HepG2 (cell line): Measurements from ENCODE around the gene TNFRSF1B. TPM values are rescaled to one million over a fixed set of nuclear protein-coding genes. Genes with fewer than 3 reads are reported as not detected.

ENCODE experiments used
- ATAC-seq: fragments of 200-7000 bp; cut with Tn5 transposase; 3 replicates; pipeline ENCODE4 v1.9.1; 2020; ENCODE audit warnings: mild to moderate bottlenecking, moderate library complexity
- BruUV-seq: library from RNA; stranded (reverse); fragments of 400-500 nt; replicated peaks from 2 replicates; lab custom pipeline; 2021; lab: Mats Ljungman, UMichigan
- CTCF ChIA-PET: fragments of 300-600 bp; formaldehyde crosslinking; extraction: SDS; loops from one replicate; lab custom pipeline; 2021; ENCODE audit warnings: low total read pairs, inconsistent platforms, low intra/inter-chr PET ratio; lab: Yijun Ruan, JAX
- POLR2A ChIA-PET: fragments of 350-600 bp; sonication (Branson Sonifier 250); formaldehyde crosslinking; loops from one replicate; lab custom pipeline; 2020; ENCODE audit warnings: antibody characterized with exemption, inconsistent platforms; lab: Yijun Ruan, JAX
- DNase-seq: peaks from one replicate; pipeline ENCODE4 v3.0.0-alpha.2; 2015; ENCODE audit warnings: low spot score
- FAIRE-seq: peaks from 3 replicates; lab custom pipeline; 2011; peaks lifted over from hg19 to GRCh38; lab: Jason Lieb, UNC
- H2AFZ ChIP-seq: one replicate; pipeline ENCODE4 v1.6.1; 2011; ENCODE audit warnings: low read length, inconsistent platforms
- H3K27ac ChIP-seq: fragments of 300-600 bp; 3 replicates; pipeline ENCODE4 v1.8.0; 2011; ENCODE audit warnings: mixed run types, mild to moderate bottlenecking, mixed read lengths, low read length, inconsistent platforms; ENCODE audit not compliant: insufficient read depth; ENCODE audit errors: extremely low read length
- H3K27me3 ChIP-seq, 2 experiments: fragments of 200-600 bp in 1 of 2; 2 replicates in 1 of 2; 3 replicates in 1 of 2; pipeline versions ENCODE4 v1.6.0 to v1.8.0; 2011; ENCODE audit warnings: low read length in 2 of 2, mild to moderate bottlenecking in 2 of 2, moderate library complexity in 2 of 2, inconsistent platforms in 1 of 2; ENCODE audit not compliant: insufficient read depth in 2 of 2, control insufficient read depth in 1 of 2
- H3K36me3 ChIP-seq, 2 experiments: fragments of 200-600 bp in 1 of 2; replicated peaks in 1 of 2; 2 replicates in 1 of 2; 3 replicates in 1 of 2; pipeline versions ENCODE4 v1.5.1 to v1.8.0; 2011; ENCODE audit warnings: low read length in 2 of 2, inconsistent platforms in 1 of 2; ENCODE audit not compliant: insufficient read depth in 2 of 2, control insufficient read depth in 1 of 2
- H3K4me1 ChIP-seq: 2 replicates; pipeline ENCODE4 v1.5.1; 2012; ENCODE audit warnings: low read length, inconsistent platforms; ENCODE audit not compliant: insufficient read depth
- H3K4me2 ChIP-seq: 2 replicates; pipeline ENCODE4 v1.6.0; 2011; ENCODE audit warnings: low read depth, low read length, inconsistent platforms
- H3K4me3 ChIP-seq, 3 experiments: fragments of 200-600 bp in 1 of 3; sonication (generic), shearing (Covaris generic) in 1 of 3; replicated peaks in 1 of 3; 2 replicates each; pipeline ENCODE4 v1.5.1; 2011 to 2016; ENCODE audit warnings: low read length in 3 of 3, inconsistent platforms in 2 of 3, low read depth in 2 of 3, mild to moderate bottlenecking in 2 of 3, control low read depth in 1 of 3, mixed read lengths in 1 of 3; ENCODE audit not compliant: insufficient read depth in 1 of 3
- H3K79me2 ChIP-seq: one replicate; pipeline ENCODE4 v1.6.1; 2011; ENCODE audit warnings: low read length, inconsistent platforms; ENCODE audit not compliant: insufficient read depth
- H3K9ac ChIP-seq: 2 replicates; pipeline ENCODE4 v1.6.0; 2011; ENCODE audit warnings: mild to moderate bottlenecking, low read depth, low read length, inconsistent platforms; ENCODE audit not compliant: insufficient read depth
- H3K9me3 ChIP-seq: 2 replicates; pipeline ENCODE4 v1.5.1; 2012; ENCODE audit warnings: mild to moderate bottlenecking, low read length
- H4K20me1 ChIP-seq: 2 replicates; pipeline ENCODE4 v1.6.0; 2011; ENCODE audit warnings: inconsistent platforms, mild to moderate bottlenecking, low read length, moderate library complexity; ENCODE audit not compliant: insufficient read depth
- AGO2 ChIP-seq: fragments of 200-400 bp; formaldehyde crosslinking; optimal IDR thresholded peaks from 2 replicates; pipeline ENCODE3; 2017; ENCODE audit warnings: mild to moderate bottlenecking, low read depth, low read length, moderate library complexity
- CREM ChIP-seq, 2 experiments: sonication (generic) in 1 of 2; formaldehyde crosslinking in 1 of 2; IDR thresholded peaks; 2 replicates each; pipeline versions ENCODE4 v1.4.0 to v1.6.1; 2016 to 2020; ENCODE audit warnings: antibody characterized with exemption in 1 of 2, mild to moderate bottlenecking in 1 of 2, missing genetic modification reagents in 1 of 2
- ESRRA ChIP-seq: sonication (generic); formaldehyde crosslinking; IDR thresholded peaks from 2 replicates; pipeline ENCODE4 v1.5.1; 2020; ENCODE audit warnings: mild to moderate bottlenecking, low read depth, missing genetic modification reagents
- FOXP1 ChIP-seq, 2 experiments: fragments of 450-650 bp in 1 of 2; IDR thresholded peaks; 2 replicates each; pipeline ENCODE4 v1.6.1; 2017 to 2018; ENCODE audit warnings: antibody characterized with exemption in 1 of 2
- MAX ChIP-seq: IDR thresholded peaks from 2 replicates; pipeline ENCODE4 v1.6.1; 2012; ENCODE audit warnings: inconsistent platforms
- MED13 ChIP-seq: sonication (generic); formaldehyde crosslinking; IDR thresholded peaks from 2 replicates; pipeline ENCODE4 v1.5.0; 2020; ENCODE audit warnings: missing genetic modification reagents
- PRDM4 ChIP-seq: sonication (generic); formaldehyde crosslinking; IDR thresholded peaks from 2 replicates; pipeline ENCODE4 v1.9.0; 2021; ENCODE audit warnings: missing genetic modification reagents, borderline replicate concordance
- SALL2 ChIP-seq: sonication (generic); formaldehyde crosslinking; IDR thresholded peaks from 2 replicates; pipeline ENCODE4 v1.8.1; 2023; ENCODE audit warnings: mild to moderate bottlenecking, missing genetic modification reagents, inconsistent platforms
- SNAPC2 ChIP-seq: sonication (generic); formaldehyde crosslinking; IDR thresholded peaks from 2 replicates; pipeline ENCODE4 v1.8.1; 2022; ENCODE audit warnings: mild to moderate bottlenecking, missing genetic modification reagents
- SNRNP70 ChIP-seq: fragments of 200-400 bp; formaldehyde crosslinking; IDR thresholded peaks from 2 replicates; pipeline ENCODE4 v1.6.1; 2017; ENCODE audit warnings: mild to moderate bottlenecking, low read depth, low read length, moderate library complexity
- SP140L ChIP-seq: sonication (generic); formaldehyde crosslinking; IDR thresholded peaks from 2 replicates; pipeline ENCODE4 v1.4.0; 2020; ENCODE audit warnings: missing genetic modification reagents, borderline replicate concordance
- SP2 ChIP-seq: sonication (generic); formaldehyde crosslinking; IDR thresholded peaks from 2 replicates; pipeline ENCODE4 v1.5.1; 2020; ENCODE audit warnings: mild to moderate bottlenecking, missing genetic modification reagents
- TBX2 ChIP-seq: sonication (generic); formaldehyde crosslinking; IDR thresholded peaks from 2 replicates; pipeline ENCODE4 v1.5.0; 2020; ENCODE audit warnings: missing genetic modification reagents, mild to moderate bottlenecking, borderline replicate concordance
- ZFP37 ChIP-seq: sonication (generic); formaldehyde crosslinking; IDR thresholded peaks from 2 replicates; pipeline ENCODE4 v1.4.0; 2020; ENCODE audit warnings: missing genetic modification reagents, borderline replicate concordance
- ZIK1 ChIP-seq: sonication (generic); formaldehyde crosslinking; IDR thresholded peaks from 2 replicates; pipeline ENCODE4 v1.5.0; 2020; ENCODE audit warnings: mild to moderate bottlenecking, low read depth, missing genetic modification reagents, borderline replicate concordance
- ZNF629 ChIP-seq: sonication (generic); formaldehyde crosslinking; conservative IDR thresholded peaks from 2 replicates; pipeline ENCODE4 v1.5.0; 2020; ENCODE audit warnings: missing genetic modification reagents
- WGBS: methylation state at CpG from one replicate; pipeline ENCODE4 v1.1.6; 2017; ENCODE audit warnings: low lambda C conversion rate; 5-methylcytosine and 5-hydroxymethylcytosine counted together
- in situ Hi-C: cut with HindIII; loops from 2 replicates; pipeline ENCODE4 v1.10.0; 2017; ENCODE audit warnings: low pct_unique_long_range_greater_than_20kb; ENCODE audit not compliant: extremely low pct_ligation_motif_present
- intact Hi-C: fragments of 100-400 bp; cut with micrococcal nuclease; formaldehyde crosslinking; loops from one replicate; pipeline ENCODE4 v1.10.0; 2022; ENCODE audit not compliant: unreplicated experiment
- polyA plus RNA-seq, 8 experiments: library from polyadenylated mRNA; depleted of rRNA in 3 of 8; stranded (reverse) in 7 of 8; unstranded in 1 of 8; fragments of >200 nt; fragmentation: Illumina TruSeq in 4 of 8; extraction: Trizol in 4 of 8; gene quantifications; 2 replicates each; pipeline versions ENCODE4 v1.2.1 to v1.2.3, GENCODE V29; 2011 to 2016; ENCODE audit warnings: low read depth in 4 of 8, missing spikeins in 1 of 8, mixed read lengths in 1 of 8; ENCODE audit not compliant: insufficient read depth in 1 of 8
- total RNA-seq, 5 experiments: library from RNA; depleted of rRNA; stranded (reverse); fragments of >200 nt; fragmentation: Illumina TruSeq; extraction: Trizol; gene quantifications; 2 replicates each; pipeline ENCODE4 v1.2.3, GENCODE V29; 2016; ENCODE audit warnings: low read depth in 1 of 5

Gene TNFRSF1B
- total and polyA plus RNA-seq, 2 of the 13 experiments (the other 11 are each of a cell fraction or from before 2014, with no cell fraction given): 0.04 to 0.11 TPM

GRCh38 chr1:12152113-12152891, 14.5 kb upstream of the TNFRSF1B start:
- CTCF ChIA-PET: no interaction called here
- Histone ChIP-seq H3K79me2 (no peaks in the 10 kb centered on the region), H2AFZ (no peak overlapping the region), H3K4me3 (no peak overlapping the region), H4K20me1 (no peaks in the 10 kb centered on the region), H3K9me3 (no peaks in the 10 kb centered on the region), H3K9ac (no peak overlapping the region), H3K4me2 (no peak overlapping the region), H3K36me3 (no peaks in the 10 kb centered on the region), H3K27me3 (no peaks in the 10 kb centered on the region), H3K4me1 (peaks cover 18% of the 10 kb centered on the region), H3K27ac (no peak overlapping the region)
- POLR2A ChIA-PET: no interaction called here
- 63% methylated on average over 6 of the region's 7 CpGs for WGBS
- BruUV-seq: no TSS peak
- TF ChIP-seq ZFP37 (CRISPR knock-in tag): no peak
- TF ChIP-seq ZIK1 (CRISPR knock-in tag): no peak
- TF ChIP-seq SNAPC2: no peak
- peak; percentile 38; the same call in 1 of the 2 replicates for TF ChIP-seq ZNF629
- intact Hi-C loops (no loop called here), in situ Hi-C loops (no loop called here)
- ATAC-seq (no peak), FAIRE-seq (no peak), DNase-seq (no peak)

DNA sequence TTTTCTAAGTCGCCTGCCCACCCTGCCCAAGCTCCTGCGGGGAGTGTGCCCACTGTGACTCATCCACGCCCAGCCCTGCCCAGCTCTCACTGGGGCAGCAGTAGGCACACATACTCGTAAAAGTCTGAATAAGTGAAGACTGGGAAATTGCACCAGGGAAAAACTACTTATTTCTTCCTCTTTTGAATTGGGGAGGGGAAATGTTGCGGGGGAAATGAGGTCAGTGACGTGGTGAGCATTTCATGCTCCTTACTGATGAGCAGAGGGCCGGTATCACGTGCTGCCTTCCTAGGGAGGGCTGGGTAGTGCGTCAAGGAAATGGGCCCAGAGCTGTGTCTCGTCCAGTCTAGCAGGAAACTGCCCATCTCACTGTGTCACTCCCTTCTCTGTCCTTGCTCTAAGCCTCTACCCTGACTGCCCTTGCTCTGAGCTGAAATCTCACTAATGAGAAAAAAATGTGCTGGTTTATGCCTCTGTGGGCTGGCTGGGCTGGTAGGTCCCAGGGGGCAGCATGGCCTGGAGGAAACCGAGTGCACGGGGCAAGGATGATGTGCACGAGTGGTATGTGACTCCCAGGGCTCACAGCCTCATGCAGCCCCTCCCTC, 13.5 kb upstream of the TNFRSF1B start:
- Histone ChIP-seq H4K20me1 (no peaks in the 10 kb centered on the region), H3K27ac (no peak overlapping the region), H3K4me2 (no peak overlapping the region)
- intact Hi-C loops: no loop called here
- FAIRE-seq (no peak), ATAC-seq (no peak)
- TF ChIP-seq MAX (no peak), ESRRA (CRISPR knock-in tag) (no peak), SALL2 (CRISPR knock-in tag) (no peak), TBX2 (CRISPR knock-in tag) (no peak), MED13 (CRISPR knock-in tag) (no peak), PRDM4 (no peak), SP2 (CRISPR knock-in tag) (no peak), AGO2 (no peak), FOXP1 (IDR thresholded peaks at IDR 0.05) (no peak), FOXP1 (CRISPR knock-in tag; IDR thresholded peaks at IDR 0.05) (no peak), CREM (IDR thresholded peaks at IDR 0.05) (no peak), CREM (CRISPR knock-in tag; IDR thresholded peaks at IDR 0.05) (no peak), SP140L (CRISPR knock-in tag) (no peak), SNRNP70 (no peak)
- TF ChIP-seq, all 625 proteins: peak for 0
- Histone ChIP-seq H2AFZ (no peak overlapping the region), H3K4me3 (no peak overlapping the region), H3K36me3 (no peaks in the 10 kb centered on the region), H3K27me3 (no peaks in the 10 kb centered on the region), H3K9me3 (no peaks in the 10 kb centered on the region), H3K4me1 (peaks cover 18% of the 10 kb centered on the region), H3K79me2 (no peaks in the 10 kb centered on the region), H3K9ac (no peak overlapping the region)
- ChIA-PET CTCF (no interaction called here), POLR2A (no interaction called here)
- no peak for DNase-seq
- WGBS: 34% methylated on average over 8 of the region's 13 CpGs
- BruUV-seq: no TSS peak
- in situ Hi-C loops: no loop called here
